ENCODE measurements around the gene CSTPP1. TPM values are rescaled to one million over a fixed set of nuclear protein-coding genes. Genes with fewer than 3 reads are reported as not detected.

CSTPP1 gene
- total RNA-seq, 4 donors from 2014 or later = 47.5 to 87.6 (median 57.7) TPM

GRCh38 chr11:47124675-47125074 is 188.1 kb downstream of the CSTPP1 start:
- TF ChIP-seq POLR2A (IDR thresholded peaks at IDR 0.05) = no peak
- TF ChIP-seq, protein P1, sequence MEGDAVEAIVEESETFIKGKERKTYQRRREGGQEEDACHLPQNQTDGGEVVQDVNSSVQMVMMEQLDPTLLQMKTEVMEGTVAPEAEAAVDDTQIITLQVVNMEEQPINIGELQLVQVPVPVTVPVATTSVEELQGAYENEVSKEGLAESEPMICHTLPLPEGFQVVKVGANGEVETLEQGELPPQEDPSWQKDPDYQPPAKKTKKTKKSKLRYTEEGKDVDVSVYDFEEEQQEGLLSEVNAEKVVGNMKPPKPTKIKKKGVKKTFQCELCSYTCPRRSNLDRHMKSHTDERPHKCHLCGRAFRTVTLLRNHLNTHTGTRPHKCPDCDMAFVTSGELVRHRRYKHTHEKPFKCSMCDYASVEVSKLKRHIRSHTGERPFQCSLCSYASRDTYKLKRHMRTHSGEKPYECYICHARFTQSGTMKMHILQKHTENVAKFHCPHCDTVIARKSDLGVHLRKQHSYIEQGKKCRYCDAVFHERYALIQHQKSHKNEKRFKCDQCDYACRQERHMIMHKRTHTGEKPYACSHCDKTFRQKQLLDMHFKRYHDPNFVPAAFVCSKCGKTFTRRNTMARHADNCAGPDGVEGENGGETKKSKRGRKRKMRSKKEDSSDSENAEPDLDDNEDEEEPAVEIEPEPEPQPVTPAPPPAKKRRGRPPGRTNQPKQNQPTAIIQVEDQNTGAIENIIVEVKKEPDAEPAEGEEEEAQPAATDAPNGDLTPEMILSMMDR (IDR thresholded peaks at IDR 0.05) = no peak
- intact Hi-C loops (cut with DNase I; ENCODE audit: low total_unique reads) = no loop called here
- no peak for DNase-seq (ENCODE audit: low spot score in 2 of 2)
- no peak overlapping the region for H3K4me3 ChIP-seq (ENCODE audit: low read depth, poor library complexity, severe bottlenecking)
- WGBS, 2 donors = 34 to 42% methylated on average over 1 of the region's 1 CpG

- no peak for DNase-seq (ENCODE audit: low spot score in 2 of 2)
- no peak overlapping the region for H3K4me3 ChIP-seq (ENCODE audit: low read depth, poor library complexity, severe bottlenecking)
- TF ChIP-seq, protein P1 (IDR thresholded peaks at IDR 0.05) = no peak
- TF ChIP-seq POLR2A (IDR thresholded peaks at IDR 0.05) = no peak
- intact Hi-C loops (cut with DNase I; ENCODE audit: low total_unique reads) = no loop called here
- 86 to 90% methylated on average over 7 of the region's 7 CpGs for WGBS, 2 donors
These were observed 188.5 kb downstream of the CSTPP1 start for GRCh38 chr11:47125083-47125482.

GRCh38 chr11:47127213-47127612 is 190.7 kb downstream of the CSTPP1 start:
- 48 to 60% methylated on average over 2 of the region's 2 CpGs for WGBS, 2 donors

DNA sequence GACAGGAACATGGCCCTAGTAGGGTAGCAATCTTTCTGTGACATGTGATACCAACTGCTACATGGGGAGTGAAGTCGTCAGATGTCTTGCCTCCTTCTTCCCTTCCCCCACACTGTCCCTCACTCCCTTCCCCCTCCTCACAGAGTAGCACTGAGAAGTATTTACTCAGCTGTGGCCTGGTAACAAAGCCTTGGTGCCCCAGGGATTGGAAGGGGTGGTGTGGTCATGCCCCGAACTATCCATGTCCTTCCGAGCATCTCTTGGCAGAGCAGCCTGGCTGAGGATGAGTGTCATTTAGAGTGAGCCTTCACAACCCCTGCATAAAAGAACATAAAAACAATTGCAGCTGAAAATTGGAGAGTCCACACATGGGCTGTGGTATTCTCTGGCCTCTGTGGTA is 194.0 kb downstream of the CSTPP1 start:
- no peak overlapping the region for H3K4me3 ChIP-seq (ENCODE audit: low read depth, poor library complexity, severe bottlenecking)
- TF ChIP-seq, protein P1 (IDR thresholded peaks at IDR 0.05) = no peak
- no peak for TF ChIP-seq POLR2A (IDR thresholded peaks at IDR 0.05)
- intact Hi-C loops (cut with DNase I; ENCODE audit: low total_unique reads) = no loop called here
- WGBS, 2 donors = 64 to 70% methylated on average over 3 of the region's 3 CpGs
- DNase-seq (ENCODE audit: low spot score in 2 of 2) = peak in 1 of 2 donors; percentile 34

More at GRCh38 chr11:47127213-47127612, 190.7 kb downstream of the CSTPP1 start:
- intact Hi-C loops (cut with DNase I; ENCODE audit: low total_unique reads) = no loop called here
- DNase-seq (ENCODE audit: low spot score in 2 of 2) = no peak
- no peak for TF ChIP-seq POLR2A (IDR thresholded peaks at IDR 0.05)
- TF ChIP-seq, protein P1 (IDR thresholded peaks at IDR 0.05) = no peak
- no peak overlapping the region for H3K4me3 ChIP-seq (ENCODE audit: low read depth, poor library complexity, severe bottlenecking)

DNA sequence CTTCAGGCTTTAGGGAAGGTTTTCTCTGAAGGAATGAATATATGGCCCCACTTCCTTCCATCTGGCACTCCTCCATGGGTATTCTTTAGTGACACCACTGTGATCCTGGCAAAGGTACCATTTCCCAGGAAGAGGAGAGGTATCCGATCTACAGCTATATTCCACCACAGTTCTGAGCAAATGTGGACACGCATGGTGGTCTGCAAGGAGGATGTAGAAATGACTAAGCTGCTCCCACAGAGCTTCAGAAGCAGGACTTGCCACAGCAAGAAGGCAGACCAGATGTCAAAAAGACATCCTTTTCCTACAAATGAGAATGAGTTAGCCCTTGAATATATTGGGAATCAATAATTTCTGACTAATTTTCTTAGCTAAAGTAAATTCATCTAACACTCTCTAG is 194.6 kb downstream of the CSTPP1 start:
- H3K4me3 ChIP-seq (ENCODE audit: low read depth, poor library complexity, severe bottlenecking) = no peak overlapping the region
- intact Hi-C loops (cut with DNase I; ENCODE audit: low total_unique reads) = no loop called here
- TF ChIP-seq POLR2A (IDR thresholded peaks at IDR 0.05) = no peak
- TF ChIP-seq, protein P1 (IDR thresholded peaks at IDR 0.05) = no peak
- DNase-seq (ENCODE audit: low spot score in 2 of 2) = peak in 1 of 2 donors; percentile 46
- 92 to 98% methylated on average over 2 of the region's 2 CpGs for WGBS, 2 donors

GRCh38 chr11:47132490-47132889 is 195.9 kb downstream of the CSTPP1 start:
- no peak for DNase-seq (ENCODE audit: low spot score in 2 of 2)

More at GRCh38 chr11:47132490-47132889, 195.9 kb downstream of the CSTPP1 start:
- H3K4me3 ChIP-seq (ENCODE audit: low read depth, poor library complexity, severe bottlenecking) = no peak overlapping the region
- no peak for TF ChIP-seq POLR2A (IDR thresholded peaks at IDR 0.05)
- TF ChIP-seq, protein P1 (IDR thresholded peaks at IDR 0.05) = no peak
- intact Hi-C loops (cut with DNase I; ENCODE audit: low total_unique reads) = no loop called here

All from lower leg skin (tissue), 4 donors.